GM18499 (cell line): ENCODE data around the gene ARSA.
"Not testable (repeated sequence)": the region's sequence is repeated elsewhere in the genome, so short reads cannot be mapped to it uniquely, and the experiment has no call there.

Source experiments
- ATAC-seq: cut with Tn5 transposase; IDR thresholded peaks from one replicate; pipeline ENCODE4 v1.9.1; 2021; ENCODE audit warnings: moderate number of reproducible peaks; ENCODE audit not compliant: insufficient read depth, unreplicated experiment

ARSA gene

DNA sequence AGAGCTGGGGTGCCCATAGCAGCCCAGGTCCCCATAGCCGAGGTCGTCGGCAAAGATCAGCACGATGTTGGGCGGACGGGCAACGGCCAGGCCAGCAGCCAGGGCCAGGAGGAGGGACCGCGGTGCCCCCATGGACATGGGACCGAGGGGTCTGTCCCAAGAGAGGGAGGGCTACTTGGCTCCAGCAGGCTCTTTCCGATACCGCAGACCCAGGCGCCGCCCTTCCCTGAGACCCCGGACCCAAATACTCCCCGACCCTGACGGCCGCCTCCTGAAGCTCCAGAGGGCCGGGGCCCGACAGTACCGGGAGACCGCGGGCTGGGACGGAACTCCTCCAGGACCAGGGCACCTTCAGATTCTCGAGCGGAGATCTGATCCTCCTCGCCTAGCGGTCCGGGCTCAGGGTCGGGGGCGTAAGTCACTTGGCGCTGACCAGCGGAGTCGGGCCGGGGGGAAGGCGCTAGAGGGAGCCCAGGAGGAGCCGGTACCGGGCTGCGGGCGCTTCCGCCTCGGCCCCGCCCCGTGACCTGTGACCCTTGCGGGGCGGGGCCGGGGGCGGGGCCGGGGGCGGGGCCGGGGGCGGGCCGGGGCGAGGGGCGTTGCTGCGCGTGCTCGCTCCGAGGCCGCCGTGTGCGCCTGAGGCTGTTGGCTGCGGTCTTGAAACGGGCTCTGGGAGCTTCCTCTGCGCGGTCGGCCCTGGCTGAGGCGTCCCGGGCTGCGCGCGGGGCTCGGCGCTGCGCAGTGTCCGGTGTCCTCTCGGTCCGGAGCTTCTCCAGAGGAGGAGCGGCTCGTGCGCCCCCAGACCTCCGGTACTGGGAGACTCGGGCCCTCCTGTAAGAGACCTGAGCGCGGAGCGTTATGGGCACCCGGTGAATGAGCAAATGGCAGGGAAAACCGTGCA, at the start of gene ARSA:
Gene ARSA, minus strand, starts transcription at position 511 of the 901 bp plus-strand sequence. Its CDS starts 373 bp downstream, at position 138.
- ATAC-seq, result no peak

DNA sequence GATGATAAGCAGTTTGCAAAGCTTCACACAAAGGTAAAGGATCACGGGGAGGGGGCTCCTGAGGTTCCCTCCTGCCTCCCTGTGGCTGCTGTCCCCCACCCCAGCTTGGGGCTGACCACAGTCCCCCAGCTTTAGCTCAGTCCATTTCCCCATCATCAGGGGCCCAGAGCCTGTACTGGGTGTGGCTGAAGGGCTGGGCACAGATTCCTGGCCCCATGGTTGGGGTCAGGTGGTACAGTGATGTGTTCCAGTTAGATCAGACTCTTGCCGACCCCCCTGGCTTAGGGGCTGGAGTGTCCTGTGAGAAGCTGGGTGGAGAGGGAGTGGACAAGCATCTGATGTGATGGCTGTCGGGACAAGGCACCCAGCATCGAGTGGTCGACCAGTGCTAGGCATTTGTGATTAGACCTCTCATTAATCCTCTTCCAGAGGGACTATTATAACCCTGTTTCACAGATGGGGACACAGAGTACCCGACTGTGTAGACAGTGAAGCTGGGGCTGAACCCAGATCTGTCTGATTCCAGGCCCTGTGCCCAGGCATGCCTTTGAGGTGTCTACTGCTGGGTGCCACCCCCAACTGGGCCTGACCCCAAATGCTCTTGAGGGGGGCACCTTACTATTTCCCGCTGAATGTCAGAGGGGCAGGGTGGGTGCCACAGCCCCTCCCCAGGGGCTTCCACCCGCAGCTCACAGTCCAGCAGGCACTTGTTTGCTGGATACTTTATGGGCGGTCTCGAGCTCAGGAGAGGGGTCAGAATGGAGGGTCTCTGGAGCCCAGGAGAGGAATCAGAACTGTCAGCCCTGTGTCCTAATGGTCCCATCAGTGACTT, 48.9 kb upstream of the ARSA start:
- ATAC-seq, result no peak

DNA sequence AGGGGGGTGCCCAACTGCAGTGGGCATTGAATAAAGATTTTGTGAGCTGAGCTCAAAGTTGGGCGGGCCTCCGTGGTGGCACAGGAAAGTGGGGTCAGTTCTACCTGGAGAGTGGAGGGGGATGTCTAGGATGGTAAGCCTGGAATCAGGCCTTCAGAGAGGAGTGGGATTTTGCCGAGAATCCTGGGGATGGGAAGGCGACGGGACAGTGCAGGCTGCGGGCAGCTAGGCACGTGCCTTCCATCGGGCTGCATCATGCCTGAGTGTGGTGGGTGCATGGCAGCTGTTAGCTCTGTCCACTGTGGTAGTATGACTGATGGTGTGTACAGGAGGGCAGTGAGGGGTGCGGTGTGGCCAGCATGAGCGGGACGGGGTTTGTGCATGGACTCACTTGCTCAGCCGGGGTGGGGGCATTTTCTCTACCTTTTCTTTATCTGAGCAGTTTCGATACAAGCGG, 48.3 kb upstream of the ARSA start:
- ATAC-seq, result no peak

DNA sequence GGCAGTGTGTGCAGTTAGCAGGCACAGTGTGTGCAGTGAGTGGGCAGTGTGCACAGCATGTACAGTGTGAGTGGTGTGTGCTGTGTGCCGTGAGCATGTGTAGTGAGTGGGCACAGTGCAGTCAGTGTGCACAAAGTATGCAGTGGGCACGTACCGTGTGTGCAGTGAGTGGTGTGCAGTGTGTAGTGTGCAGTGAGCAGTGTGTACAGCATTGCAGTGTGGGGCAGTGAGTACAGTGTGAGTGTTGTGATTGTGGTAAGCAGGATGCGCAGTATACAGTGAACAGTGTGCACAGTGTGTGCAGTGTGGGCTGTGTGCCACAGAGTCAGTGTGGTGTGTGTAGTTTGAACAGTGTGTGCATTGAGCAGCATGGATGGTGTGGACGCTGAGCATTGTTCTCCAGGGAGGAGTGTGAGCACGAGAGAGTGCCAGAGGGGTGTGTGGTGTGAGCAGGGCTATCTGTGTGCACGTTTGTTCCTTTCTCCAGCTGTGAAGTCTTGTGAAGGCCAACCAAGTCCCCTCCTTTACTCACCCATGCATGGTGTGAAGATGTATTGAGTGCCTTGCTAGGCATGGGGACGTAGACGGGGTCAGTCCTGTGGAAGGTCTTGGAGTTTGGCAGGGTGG, 47.7 kb upstream of the ARSA start:
- ATAC-seq, result no peak

DNA sequence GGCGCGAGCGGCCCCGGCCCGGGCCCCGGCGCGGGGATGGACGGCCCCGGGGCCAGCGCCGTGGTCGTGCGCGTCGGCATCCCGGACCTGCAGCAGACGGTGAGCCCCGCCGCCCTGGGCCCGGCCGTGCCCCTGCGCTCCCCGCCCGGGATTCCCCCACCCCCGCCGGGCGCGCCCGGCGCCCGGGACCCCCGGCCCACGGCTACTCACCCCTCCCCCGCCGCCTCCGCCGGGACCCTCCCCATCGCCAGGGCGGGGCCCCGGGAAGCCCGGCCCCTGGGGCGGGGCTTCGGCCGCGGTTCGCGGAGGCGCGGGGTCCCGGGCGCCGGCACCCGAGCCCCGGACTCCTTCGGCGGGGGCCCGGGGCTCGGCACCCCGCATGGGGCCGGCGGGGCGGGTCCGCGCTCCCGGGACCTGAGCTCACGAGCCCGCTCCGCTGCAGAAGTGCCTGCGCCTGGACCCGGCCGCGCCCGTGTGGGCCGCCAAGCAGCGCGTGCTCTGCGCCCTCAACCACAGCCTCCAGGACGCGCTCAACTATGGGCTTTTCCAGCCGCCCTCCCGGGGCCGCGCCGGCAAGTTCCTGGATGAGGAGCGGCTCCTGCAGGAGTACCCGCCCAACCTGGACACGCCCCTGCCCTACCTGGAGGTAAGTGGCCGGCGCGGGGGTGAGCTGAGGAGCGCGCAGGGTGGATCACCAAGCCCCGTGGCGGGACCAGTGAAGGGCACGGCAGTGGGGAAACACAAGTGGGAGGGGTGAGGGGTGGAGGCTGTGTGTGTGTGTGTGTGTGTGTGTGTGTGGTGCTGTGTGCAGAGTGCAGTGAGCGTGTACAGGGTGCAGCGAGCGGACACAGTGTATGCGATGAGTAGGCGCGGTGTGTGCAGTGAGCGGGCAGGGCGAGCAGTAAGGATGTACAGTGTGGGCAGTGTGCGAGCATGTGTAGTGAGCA, 46.9 kb upstream of the ARSA start:
- ATAC-seq, result no peak

DNA sequence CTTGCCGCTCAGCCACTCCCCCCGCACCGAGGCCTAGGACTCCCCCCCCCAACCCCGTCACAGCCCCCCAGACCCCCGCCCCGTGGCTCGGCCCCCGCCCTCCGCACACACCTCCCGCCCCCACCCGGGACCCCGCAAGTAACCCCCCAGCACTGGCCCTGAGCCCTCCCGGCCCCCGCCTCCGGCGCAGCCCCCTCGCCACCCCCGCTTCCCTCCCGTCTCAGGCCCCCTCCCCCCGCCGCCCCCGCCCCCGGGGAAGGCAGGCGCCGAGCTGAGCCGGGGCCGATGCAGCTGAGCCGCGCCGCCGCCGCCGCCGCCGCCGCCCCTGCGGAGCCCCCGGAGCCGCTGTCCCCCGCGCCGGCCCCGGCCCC, 46.2 kb upstream of the ARSA start:
- no peak for ATAC-seq

DNA sequence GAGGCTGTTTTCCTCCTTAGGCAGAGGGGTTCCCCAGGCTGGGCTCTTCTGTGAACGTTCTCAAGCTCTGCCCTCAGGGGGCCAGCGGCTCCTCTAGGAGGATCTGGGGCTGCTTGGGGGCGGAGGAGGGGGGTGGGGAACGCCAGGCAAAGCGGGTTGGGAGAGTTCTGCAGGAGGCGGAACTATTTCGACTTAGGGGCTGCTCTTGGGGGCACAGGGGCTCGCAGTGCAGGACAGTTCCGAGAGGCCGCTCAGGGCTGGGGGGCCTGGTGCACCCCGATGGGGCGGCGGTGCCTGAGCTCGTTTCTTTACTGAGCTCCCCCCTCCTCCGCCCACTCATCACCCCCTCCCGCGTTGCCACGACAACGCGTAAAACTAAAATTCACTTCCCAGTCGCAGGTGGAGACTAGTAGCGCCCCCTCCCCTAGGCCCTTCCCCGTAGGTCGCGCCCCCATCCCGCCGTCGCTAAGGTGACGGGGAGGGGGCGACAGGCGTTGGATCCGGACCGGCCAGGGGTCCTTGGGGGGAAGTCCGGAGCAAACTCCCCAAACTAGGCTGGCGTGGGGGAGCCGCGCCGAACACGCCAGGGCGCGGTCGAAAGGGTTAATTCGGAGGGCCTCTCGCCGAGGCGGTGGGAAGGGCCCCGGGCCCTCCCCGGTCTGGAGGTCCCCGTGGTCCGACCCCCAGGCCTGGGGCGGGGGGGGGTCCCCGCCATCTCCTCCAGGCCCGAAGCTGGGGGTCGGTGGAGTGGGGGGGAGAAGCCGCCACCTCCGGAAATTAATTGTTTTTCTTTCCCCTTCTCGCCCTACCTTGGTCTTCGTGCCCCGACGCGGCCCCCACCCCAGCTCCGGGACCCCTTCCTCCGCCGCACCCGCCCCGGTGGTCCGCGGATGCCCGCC, 45.5 kb upstream of the ARSA start:
- ATAC-seq, result no peak

DNA sequence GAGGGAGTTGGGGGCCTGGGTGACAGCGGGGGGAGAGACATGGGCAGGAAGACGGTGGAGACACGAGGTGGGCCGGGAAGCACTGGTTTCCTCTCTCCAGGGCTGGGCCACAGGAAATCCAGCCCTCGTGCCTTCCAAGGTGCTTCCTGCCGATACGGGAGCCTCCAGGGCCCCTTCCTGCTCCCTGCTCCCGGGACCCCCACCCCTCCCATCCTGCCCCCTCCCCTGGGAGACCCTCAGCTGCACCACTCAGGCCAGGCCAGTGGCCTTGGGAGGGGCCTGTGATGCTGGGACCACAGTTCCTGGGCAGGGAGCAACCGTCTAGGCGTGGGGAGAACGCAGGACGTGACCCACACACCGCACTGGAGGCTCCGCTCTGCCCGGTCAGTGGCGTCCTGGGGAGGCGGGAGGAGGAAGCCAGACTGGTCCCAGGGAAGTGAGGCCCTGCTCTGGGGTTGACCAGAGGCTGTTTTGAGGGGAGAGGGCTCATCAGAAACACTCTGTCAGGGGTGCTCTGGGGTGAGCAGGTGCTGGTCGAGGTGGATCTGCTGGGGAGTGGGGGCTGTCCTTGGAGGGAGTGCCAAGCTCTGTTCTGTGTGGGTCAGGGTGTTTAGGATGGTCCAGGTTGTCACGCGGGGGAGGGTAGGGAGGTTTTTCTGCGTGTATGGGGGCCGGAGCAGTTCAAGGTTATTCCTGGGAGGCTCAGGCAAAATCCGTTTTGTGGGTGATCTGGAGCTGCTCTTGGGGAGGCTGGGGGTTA, 44.7 kb upstream of the ARSA start, which contains the start of gene SHANK3:
Gene SHANK3, plus strand, starts transcription at position 353 of the 760 bp plus-strand sequence.
- no peak for ATAC-seq

DNA sequence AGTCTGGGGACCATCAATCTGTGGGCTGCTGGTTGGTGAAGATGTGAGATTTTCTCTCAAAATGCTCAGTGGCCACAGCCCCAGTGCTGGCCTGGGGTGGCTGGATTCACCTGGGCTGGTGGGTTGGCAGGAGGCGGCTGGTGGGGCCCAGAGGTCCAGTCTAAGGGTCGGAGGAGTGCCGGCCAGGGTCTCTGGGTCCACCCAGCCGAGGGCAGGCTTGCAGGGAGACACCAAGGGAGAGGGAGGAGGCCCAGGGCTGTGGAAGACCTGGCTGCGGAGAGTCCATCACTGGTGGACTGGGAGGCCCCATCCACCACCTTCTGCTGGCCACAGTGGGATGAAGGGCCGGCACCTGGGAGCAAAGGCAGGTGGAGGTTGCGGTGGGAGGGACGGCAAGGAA, 44.1 kb upstream of the ARSA start:
- no peak for ATAC-seq

DNA sequence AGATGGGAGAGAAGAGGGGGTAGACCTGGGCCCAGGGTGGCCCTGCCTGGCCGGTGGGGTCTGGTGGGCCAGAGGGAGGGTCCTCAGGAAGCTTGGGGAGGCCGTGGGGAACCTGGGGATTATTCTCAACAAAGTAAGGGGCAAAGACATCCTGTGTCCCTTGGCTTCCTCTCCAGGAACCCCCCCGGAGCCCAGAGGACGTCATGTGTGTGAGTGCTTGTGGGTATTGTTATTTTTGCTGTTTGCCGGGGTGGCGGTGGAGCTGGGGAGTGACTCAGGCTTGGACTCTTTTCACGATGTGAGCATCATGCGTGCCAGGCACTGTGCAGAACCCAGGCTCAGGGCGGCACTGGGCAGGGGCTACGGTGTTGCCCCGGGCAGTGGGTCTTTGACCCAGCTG, 43.7 kb upstream of the ARSA start:
- ATAC-seq, result no peak

DNA sequence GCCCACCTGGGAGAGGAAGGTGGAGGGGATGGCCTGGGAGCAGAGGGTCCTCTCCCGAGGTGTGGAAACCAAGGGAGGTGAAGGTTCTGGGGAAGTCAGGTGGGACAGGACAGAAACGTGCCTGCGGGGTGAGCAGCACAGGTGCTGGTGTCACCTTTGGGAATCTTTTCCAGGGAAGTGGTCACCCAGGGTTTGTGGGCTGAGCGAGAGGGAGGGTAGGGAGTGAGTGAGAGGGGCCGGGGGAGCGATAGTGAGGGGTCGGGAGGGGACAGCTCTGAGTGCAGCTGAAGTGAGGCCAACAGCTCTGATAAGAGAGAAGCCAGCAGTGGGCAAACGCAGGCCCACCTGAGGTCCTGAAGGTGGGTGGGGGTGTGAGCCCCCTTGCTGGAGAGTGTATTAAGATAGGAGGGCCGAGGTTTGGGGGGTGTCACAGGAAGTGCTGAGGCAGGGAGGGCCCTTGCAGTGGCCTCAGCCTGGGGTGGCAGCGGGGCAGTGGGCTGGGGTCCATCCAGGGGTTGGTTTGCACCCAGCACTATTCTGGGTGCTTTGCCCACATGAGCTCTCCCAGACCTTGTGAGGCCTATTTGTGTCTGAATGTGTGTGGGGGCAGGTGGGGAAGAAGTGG, 43.1 kb upstream of the ARSA start:
- no peak for ATAC-seq

DNA sequence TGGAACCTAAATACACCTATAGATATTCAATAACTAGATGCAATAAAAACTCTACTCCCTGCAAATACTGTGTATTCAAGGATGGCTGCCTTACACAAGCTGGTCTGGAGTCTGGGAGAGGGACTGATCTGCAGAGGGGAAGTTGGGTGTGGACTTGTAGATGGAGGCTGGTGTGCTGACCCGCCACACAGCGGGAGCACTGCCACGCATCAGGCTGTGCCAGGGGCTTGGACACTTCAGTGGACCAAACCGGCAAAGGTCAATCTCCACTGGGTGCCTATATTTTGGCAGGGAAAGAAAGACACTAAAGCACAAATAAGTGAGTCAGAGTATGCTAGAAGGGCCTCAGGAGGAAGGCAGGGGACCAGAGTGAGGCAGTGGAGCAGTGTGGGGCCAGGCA, 42.6 kb upstream of the ARSA start:
- no peak for ATAC-seq

DNA sequence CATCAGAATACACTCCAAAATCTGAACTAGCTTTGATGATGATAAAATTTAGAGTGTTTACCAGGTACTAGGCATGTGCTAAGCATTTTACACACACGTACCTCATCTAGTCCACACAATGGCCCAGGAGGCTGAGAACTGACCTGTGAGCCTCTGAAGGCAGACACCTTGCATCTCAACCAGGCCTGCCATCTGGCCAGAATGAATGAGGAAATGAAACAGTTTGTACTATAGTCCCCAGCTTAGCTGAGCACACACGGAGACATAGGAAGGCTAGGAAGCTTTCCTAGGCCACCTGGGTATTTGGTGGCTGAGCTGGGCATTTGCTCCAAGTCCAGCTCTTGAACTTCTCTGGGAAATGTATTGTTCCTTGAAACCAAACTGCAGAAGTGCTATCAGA, 37.8 kb upstream of the ARSA start:
- ATAC-seq, result no peak

DNA sequence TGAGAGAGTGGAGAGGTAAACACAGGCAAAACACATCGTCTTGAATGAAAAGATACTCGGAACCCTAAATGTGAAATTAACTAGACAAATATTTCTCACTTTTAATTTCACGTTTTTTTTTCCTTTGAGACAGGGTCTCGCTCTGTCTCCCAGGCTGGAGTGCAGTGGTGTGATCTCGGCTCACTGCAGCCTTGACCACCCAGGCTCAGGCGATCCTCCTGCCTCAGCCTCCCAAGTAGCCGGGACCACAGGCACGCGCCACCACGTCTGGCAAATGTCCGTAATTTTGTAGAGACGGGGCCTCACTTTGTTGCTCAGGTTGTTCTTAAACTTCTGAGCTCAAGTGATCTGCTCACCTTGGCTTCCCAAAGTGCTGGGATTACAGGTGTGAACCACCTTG, 37.3 kb upstream of the ARSA start:
- ATAC-seq, result no peak

DNA sequence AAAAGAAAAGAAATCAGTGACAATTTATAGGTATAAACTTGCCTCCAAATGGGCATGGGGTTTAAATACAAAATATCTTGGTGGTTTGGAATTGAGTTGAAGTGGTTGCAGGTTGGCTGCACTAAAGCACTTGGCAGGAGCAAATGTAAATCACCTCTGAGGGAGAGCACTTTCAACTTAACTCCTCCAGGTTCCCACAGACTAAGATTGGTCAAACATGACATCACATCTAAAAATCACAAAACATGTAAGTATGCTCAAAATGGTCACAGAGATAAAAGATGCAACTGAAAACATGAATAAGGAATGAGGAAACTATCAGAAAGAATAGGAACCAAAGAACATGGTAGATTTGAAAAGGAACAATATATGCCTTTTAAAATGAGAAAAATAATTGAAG, 32.4 kb upstream of the ARSA start:
- ATAC-seq, result no peak

DNA sequence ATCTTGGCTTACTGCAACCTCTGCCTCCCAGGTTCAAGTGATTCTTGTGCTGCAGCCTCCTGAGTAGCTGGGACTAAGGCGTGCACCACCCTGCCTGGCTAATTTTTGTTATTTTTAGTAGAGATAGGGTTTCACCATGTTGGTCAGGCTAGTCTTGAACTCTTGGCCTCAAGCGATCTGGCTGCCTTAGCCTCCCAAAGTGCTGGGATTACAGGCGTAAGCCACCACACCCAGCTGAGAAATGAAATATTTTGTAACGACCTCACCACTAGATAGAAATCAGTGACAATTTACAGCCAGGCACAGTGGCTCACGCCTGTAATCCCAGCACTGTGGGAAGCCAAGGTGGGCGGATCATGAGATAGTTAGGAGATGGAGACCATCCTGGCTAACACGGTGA, 31.8 kb upstream of the ARSA start:
- not testable (repeated sequence) for ATAC-seq

DNA sequence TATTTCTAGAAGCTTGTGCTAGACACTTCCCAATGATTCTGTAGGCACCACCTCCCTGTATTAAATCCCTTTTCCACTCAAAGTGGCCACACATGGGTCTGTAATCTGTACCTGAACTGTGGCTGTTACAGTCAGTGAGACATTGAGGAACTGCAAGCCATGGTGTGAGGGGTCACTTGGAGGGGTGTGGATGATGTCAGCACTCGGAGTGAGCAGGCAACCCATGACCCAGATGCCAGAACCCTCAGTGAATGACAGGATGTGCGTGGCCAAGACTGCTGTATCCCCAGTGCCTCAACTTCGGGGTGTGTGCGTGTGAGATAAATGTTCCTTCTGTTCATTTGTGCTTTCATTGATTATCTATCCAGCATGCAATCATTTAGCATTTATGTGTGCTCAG, 30.0 kb upstream of the ARSA start:
- ATAC-seq, result no peak
